ENCODE data around the gene HACE1.
"Not testable (repeated sequence)": the region's sequence is repeated elsewhere in the genome, so short reads cannot be mapped to it uniquely, and the experiment has no call there.

Gene HACE1

DNA sequence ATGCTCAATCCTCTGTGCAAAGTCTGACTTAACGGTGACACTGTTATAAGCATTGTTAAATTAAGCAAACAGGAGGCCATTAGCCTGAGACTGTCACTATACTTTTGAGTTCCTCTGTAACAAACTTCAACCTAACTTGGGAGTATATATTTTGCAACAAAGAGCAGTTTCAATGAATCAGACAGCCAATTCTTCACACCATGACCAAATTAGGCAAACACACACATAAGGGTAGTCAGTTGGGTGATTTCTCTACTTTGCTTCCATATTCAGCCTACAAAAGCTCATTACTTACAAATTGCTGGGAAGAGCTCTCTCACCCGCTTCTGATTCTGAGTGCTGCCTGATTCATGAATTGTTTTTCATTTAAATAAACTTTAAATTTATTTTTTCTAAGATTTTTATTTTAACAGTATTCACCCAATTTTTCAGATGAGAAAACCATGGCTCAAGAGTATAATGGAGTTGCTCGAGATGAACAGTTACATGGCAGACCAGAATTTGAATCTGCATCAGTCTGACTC, 60.5 kb downstream of the HACE1 start:
- TF ChIP-seq POLR2A (IDR thresholded peaks at IDR 0.05; ENCODE audit: low read depth, low read length) = no peak
- no peak for FAIRE-seq
- DNase-seq (ENCODE audit: insufficient read length, low spot score) = no peak

DNA sequence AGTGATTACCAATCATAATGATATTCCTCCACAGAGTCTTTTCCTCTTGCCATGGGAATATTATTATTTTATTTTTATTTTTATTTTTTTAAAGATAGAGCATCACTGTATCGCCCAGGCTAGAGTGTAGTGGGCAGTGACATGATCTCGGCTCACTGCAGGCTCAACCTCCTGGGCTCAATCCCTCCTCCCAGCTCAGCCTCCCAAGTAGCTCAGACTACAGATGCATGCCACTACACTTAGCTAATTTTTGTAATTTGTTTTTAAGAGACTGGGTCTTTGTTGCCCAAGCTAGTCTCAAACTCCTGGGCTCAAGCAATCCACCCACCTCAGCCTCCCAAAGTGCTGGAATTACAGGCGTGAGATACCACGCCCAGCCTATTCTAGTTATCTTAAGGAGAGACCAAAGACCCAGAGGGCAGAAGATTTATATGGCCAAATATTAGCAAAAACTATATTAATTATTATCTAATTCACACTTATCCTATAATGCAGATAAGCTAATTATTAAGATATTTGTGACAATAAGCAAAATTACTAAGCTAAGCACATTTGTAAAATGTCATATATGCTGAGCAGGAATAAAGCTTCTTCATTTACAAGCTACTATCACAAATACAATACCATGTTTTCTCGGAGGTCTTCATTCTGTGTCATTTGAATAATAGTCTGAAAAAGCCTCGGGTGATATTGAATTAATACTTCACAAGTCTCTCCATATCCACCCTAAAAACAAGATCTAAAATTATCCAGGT, 63.5 kb downstream of the HACE1 start:
- FAIRE-seq = no peak
- DNase-seq (ENCODE audit: insufficient read length, low spot score) = no peak
- no peak for TF ChIP-seq POLR2A (IDR thresholded peaks at IDR 0.05; ENCODE audit: low read depth, low read length)

DNA sequence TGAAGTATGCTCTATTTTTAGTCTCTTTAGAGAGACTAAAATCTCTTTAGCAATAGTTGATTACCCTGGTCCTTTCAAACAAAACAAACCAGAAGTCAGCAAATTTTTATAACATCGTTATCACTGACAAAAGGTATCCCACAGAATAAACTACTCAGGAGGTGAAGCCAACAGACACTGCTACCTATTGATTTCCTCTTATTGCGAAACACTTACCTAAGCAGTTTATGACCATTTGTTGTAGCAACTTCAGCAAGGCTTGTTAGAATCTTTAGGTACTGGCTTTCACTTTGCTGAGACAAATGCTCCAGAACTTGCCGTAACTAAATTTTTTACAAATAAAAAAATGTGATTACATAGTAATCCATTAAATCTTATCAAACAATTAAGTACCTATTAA, 64.4 kb downstream of the HACE1 start:
- FAIRE-seq (no peak), DNase-seq (ENCODE audit: insufficient read length, low spot score) (no peak)
- TF ChIP-seq POLR2A (IDR thresholded peaks at IDR 0.05; ENCODE audit: low read depth, low read length) = no peak

GRCh38 chr6:104789770-104790190, 69.9 kb downstream of the HACE1 start:
- FAIRE-seq = no peak
- DNase-seq (ENCODE audit: insufficient read length, low spot score) = peak; percentile 1
- no peak for TF ChIP-seq POLR2A (IDR thresholded peaks at IDR 0.05; ENCODE audit: low read depth, low read length)

DNA sequence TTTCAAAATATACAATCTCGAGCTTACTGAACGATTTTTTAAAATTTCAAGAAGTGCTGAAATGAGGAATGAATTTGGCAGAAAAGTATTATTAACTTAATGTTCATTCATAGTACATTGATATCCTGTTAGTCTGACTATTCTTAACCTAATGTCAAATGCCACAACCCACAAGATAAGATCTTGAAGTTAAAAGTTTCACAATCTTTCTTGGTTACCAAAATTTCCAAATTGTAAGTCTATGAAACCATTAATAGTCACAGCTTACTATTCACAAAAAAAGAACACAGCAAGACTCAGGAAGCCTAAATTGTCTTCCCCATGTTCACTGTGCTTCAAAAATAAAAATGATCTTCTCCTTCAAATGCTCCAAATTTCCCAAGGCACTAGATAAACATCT, 71.3 kb downstream of the HACE1 start:
- TF ChIP-seq POLR2A (IDR thresholded peaks at IDR 0.05; ENCODE audit: low read depth, low read length) = no peak
- FAIRE-seq = no peak
- no peak for DNase-seq (ENCODE audit: insufficient read length, low spot score)

- no peak for TF ChIP-seq POLR2A (IDR thresholded peaks at IDR 0.05; ENCODE audit: low read depth, low read length)
- FAIRE-seq (no peak), DNase-seq (ENCODE audit: insufficient read length, low spot score) (no peak)
These were observed 72.4 kb downstream of the HACE1 start for GRCh38 chr6:104787305-104787704.

- no peak for DNase-seq (ENCODE audit: insufficient read length, low spot score)
These were observed 74.8 kb downstream of the HACE1 start for GRCh38 chr6:104784884-104785283.

DNA sequence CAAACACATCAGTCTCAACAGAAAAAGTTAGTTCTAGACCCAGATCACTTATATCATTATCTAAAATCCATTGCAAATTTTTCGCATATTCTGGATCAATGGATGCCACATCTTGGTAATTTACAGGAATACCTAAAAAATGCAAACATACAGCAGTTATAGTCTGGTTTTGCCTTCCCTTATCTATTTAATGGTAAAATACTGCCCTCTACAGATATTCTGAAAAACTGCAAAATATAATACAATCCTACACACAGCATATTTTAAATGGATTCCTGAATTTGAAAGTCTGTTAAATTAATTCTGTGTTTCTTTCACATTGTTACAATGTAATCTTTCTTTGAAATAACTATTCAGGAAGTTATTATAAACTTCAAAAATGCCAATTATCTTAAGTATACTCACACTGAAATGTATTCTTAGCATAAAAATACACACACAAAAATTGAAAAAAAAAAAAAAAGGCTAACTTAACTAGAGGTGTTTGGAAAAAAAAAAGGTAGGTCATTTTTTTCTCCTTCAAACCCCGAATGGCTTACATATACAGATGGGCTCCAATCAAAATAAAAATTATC, 88.4 kb downstream of the HACE1 start:
- no peak for FAIRE-seq
- no peak for TF ChIP-seq POLR2A (IDR thresholded peaks at IDR 0.05; ENCODE audit: low read depth, low read length)
- peak; percentile 2 for DNase-seq (ENCODE audit: insufficient read length, low spot score)

More at GRCh38 chr6:104784884-104785283, 74.8 kb downstream of the HACE1 start:
- FAIRE-seq = no peak
- TF ChIP-seq POLR2A (IDR thresholded peaks at IDR 0.05; ENCODE audit: low read depth, low read length) = no peak

DNA sequence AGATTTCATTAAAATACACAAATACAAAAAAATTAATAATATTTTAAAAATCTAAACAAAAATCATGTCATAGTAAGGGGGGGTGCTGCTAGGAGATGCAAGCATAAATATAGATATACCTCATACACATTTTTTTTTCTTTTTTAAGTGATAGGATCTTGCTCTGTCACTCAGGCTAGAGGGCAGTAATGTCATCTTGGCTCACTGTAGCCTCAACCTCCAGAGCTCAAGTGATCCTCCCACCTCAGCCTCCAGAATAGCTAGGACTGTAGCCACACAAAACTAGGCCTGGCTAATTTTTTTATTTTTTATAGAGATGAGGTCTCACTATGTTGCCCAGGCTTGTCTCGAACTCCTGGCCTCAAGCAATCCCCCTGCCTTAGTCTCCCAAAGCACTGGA, 90.8 kb downstream of the HACE1 start:
- no peak for TF ChIP-seq POLR2A (IDR thresholded peaks at IDR 0.05; ENCODE audit: low read depth, low read length)
- no peak for FAIRE-seq

GRCh38 chr6:104766595-104766994, 93.1 kb downstream of the HACE1 start:
- FAIRE-seq = no peak
- no peak for TF ChIP-seq POLR2A (IDR thresholded peaks at IDR 0.05; ENCODE audit: low read depth, low read length)
- no peak for DNase-seq (ENCODE audit: insufficient read length, low spot score)

More for the DNA sequence above, 90.8 kb downstream of the HACE1 start:
- no peak for DNase-seq (ENCODE audit: insufficient read length, low spot score)

DNA sequence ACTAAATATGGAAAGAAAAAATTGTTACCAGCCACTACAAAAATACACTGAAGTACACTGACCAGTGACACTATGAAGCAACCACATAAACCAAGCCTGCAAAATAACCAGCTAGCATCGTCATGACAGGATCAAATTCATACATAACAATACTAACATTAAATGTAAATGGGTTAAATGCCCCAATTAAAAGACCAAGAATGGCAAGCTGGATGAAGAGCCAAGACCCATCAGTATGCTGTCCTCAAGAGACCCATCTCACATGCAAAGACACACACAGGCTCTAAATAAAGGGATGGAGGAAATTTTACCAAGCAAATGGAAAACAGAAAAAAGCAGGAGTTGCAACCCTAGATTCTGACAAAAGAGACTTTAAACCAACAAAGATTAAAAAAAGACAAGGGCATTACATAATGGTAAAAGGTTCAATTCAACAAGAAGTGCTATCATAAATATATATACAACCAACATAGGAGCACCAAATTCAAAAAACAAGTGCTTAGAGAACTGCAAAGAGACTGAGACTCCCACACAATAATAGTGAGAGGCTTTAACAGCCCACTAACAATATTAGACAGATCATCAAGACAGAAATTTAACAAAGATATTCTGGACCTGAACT, 104.8 kb downstream of the HACE1 start:
- DNase-seq (ENCODE audit: insufficient read length, low spot score) (no peak), FAIRE-seq (no peak)
- TF ChIP-seq POLR2A (IDR thresholded peaks at IDR 0.05; ENCODE audit: low read depth, low read length) = no peak

DNA sequence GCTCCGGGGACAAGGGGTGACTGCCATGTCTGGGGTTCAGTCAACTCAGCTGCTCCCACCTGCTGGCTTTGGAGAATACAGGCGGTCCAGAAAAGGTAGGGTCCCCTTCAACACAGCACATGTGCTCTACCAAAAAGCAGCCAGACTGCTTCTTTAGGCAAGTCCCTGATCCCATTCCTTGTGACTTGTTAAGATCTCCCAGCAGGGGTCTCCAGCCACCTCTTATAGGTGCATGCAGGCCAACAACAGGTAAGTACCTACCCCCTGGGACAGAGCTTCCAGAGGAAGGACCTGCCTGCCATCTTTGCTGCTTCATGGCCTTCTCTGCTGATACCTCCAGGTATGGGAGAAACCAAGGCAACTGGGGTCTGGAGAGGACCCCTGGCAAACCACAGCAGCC, 106.5 kb downstream of the HACE1 start:
- DNase-seq (ENCODE audit: insufficient read length, low spot score) (no peak), FAIRE-seq (no peak)
- TF ChIP-seq POLR2A (IDR thresholded peaks at IDR 0.05; ENCODE audit: low read depth, low read length) = no peak

- DNase-seq (ENCODE audit: insufficient read length, low spot score) (no peak), FAIRE-seq (no peak)
- no peak for TF ChIP-seq POLR2A (IDR thresholded peaks at IDR 0.05; ENCODE audit: low read depth, low read length)
These were observed 109.3 kb downstream of the HACE1 start for GRCh38 chr6:104750449-104750848.

- not testable (repeated sequence) for DNase-seq (ENCODE audit: insufficient read length, low spot score); FAIRE-seq
These were observed 120.6 kb downstream of the HACE1 start for GRCh38 chr6:104739124-104739523.

DNA sequence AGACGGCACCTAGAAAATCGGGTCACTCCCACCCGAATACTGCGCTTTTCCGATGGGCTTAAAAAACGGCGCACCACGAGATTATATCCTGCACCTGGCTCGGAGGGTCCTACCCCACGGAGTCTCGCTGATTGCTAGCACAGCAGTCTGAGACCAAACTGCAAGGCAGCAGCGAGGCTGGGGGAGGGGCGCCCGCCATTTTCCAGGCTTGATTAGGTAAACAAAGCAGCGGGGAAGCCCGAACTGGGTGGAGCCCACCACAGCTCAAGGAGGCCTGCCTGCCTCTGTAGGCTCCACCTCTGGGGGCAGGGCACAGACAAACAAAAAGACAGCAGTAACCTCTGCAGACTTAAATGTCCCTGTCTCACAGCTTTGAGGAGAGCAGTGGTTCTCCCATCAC, 122.2 kb downstream of the HACE1 start:
- DNase-seq (ENCODE audit: insufficient read length, low spot score); FAIRE-seq: not testable (repeated sequence)
